Kidney (tissue), 14 donors: ENCODE measurements around the gene PDE8A. TPM values are rescaled to one million over a fixed set of nuclear protein-coding genes. Genes with fewer than 3 reads are reported as not detected.

Experiments
- DNase-seq, 5 donors: peaks; one replicate each; pipeline ENCODE4 v3.0.0-alpha.2; 2013 to 2020
- FAIRE-seq: peaks from 2 replicates; lab custom pipeline; 2012; peaks lifted over from hg19 to GRCh38; lab: Jason Lieb, UNC
- H3K27ac ChIP-seq, 2 donors: one replicate each; pipeline ENCODE4 v1.7.0; 2013; ENCODE audit warnings: low read depth in 2 of 2, low read length in 2 of 2, inconsistent platforms in 1 of 2
- H3K27me3 ChIP-seq: one replicate; pipeline ENCODE4 v1.7.1; 2013; ENCODE audit warnings: low read length, inconsistent platforms; ENCODE audit not compliant: control insufficient read depth, insufficient read depth
- H3K36me3 ChIP-seq, 3 donors: one replicate each; pipeline versions ENCODE4 v1.7.0 to v1.7.1; 2013; ENCODE audit warnings: low read length in 3 of 3, control low read depth in 1 of 3, inconsistent platforms in 1 of 3; ENCODE audit not compliant: insufficient read depth in 3 of 3, control insufficient read depth in 2 of 3
- H3K4me1 ChIP-seq, 3 donors: one replicate each; pipeline versions ENCODE4 v1.7.0 to v1.7.1; 2013; ENCODE audit warnings: low read length in 3 of 3, inconsistent platforms in 1 of 3, low read depth in 1 of 3; ENCODE audit not compliant: control insufficient read depth in 2 of 3, insufficient read depth in 2 of 3
- H3K4me3 ChIP-seq, 3 donors: one replicate each; pipeline versions ENCODE4 v1.7.0 to v1.8.1; 2013; ENCODE audit warnings: low read length in 3 of 3, control low read depth in 1 of 3, inconsistent platforms in 1 of 3
- H3K9ac ChIP-seq, 3 donors: one replicate each; pipeline versions ENCODE4 v1.7.0 to v1.7.1; 2013; ENCODE audit warnings: low read length in 3 of 3, control low read depth in 1 of 3, inconsistent platforms in 1 of 3
- H3K9me3 ChIP-seq, 3 donors: one replicate each; pipeline versions ENCODE4 v1.7.0 to v1.7.1; 2013; ENCODE audit warnings: low read length in 3 of 3, control low read depth in 1 of 3, inconsistent platforms in 1 of 3; ENCODE audit not compliant: control insufficient read depth in 2 of 3, insufficient read depth in 1 of 3
- CTCF ChIP-seq: IDR thresholded peaks from 3 replicates; pipeline ENCODE4 v1.5.1; 2012; ENCODE audit warnings: mild to moderate bottlenecking, moderate library complexity, borderline replicate concordance; ENCODE audit not compliant: insufficient read depth; ENCODE audit errors: extremely low read depth
- intact Hi-C: fragments of 100-400 bp; cut with DNase I; formaldehyde crosslinking; loops from one replicate; pipeline ENCODE4 v1.11.1; 2022
- polyA plus RNA-seq: library from polyadenylated mRNA; stranded (reverse); fragments of 350-450 nt; fragmentation: Illumina TruSeq; extraction: RNeasy Lipid Tissue Mini Kit (QIAGEN cat#74804); gene quantifications from one replicate; pipeline ENCODE4 v1.2.3, GENCODE V29; 2014; ENCODE audit warnings: low read depth, low replicate concordance; ENCODE audit not compliant: insufficient read depth
- total RNA-seq: library from RNA; stranded (reverse); fragmentation: NEBNext Ultra II Directional; extraction: Animal tissue kit (Norgen Biotek cat#: 25700); gene quantifications from one replicate; pipeline ENCODE4 v1.2.1, GENCODE V29; 2021
- donor health status: control.
- donor health status: control.
- donor health status: control.
- donor health status: control.
- donor health status: control.
- donor health status: DM: yes; HTN: yes; CAD: no.
- donor health status: Normal renal cell carcinoma (clear cell type).

PDE8A gene
- total and polyA plus RNA-seq, 2 donors from 2014 or later = 20.3 to 37.5 TPM

GRCh38 chr15:85139391-85139790 is 157.7 kb downstream of the PDE8A start:
- no peaks in the 10 kb centered on the region for H3K27me3 ChIP-seq
- no peak overlapping the region for H3K4me3 ChIP-seq
- H3K36me3 ChIP-seq = peaks cover 2 to 39% (median 20%) of the 10 kb centered on the region in 3 donors
- FAIRE-seq (no peak), DNase-seq (no peak)
- TF ChIP-seq CTCF = no peak
- no peaks in the 10 kb centered on the region for H3K9me3 ChIP-seq
- no peak overlapping the region for H3K27ac ChIP-seq
- intact Hi-C loops = no loop called here
- H3K9ac ChIP-seq = no peak overlapping the region
- no peaks in the 10 kb centered on the region for H3K4me1 ChIP-seq

- Histone ChIP-seq H3K4me3 (no peak overlapping the region), H3K4me1 (no peaks in the 10 kb centered on the region), H3K36me3 (peaks cover 2 to 28% (median 16%) of the 10 kb centered on the region in 3 donors), H3K27me3 (no peaks in the 10 kb centered on the region), H3K27ac (no peak overlapping the region), H3K9me3 (no peaks in the 10 kb centered on the region), H3K9ac (no peak overlapping the region)
- TF ChIP-seq CTCF = no peak
- DNase-seq (no peak), FAIRE-seq (no peak)
- intact Hi-C loops = no loop called here
Measured at GRCh38 chr15:85141726-85142125, 160.1 kb downstream of the PDE8A start.

DNA sequence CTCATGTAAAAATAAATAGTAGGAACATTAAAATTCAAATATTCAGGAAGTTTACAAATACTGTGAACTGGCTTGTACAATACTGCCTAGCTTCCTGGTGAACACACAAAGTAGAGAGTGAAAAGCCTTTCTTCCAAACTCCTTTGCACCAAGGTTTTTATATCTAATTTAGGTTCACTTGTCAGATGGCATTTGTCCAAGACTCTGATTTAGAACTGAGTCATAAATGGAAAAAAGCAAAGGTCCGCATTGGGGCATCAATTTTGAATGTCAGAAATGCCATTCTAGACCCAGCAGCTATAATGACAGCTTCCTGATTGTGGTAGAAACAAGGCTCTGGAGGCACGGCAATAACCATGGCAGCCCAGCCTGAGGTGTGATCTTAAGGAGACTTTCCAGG is 160.7 kb downstream of the PDE8A start:
- no peak overlapping the region for H3K4me3 ChIP-seq
- DNase-seq (no peak), FAIRE-seq (no peak)
- peaks cover 2 to 23% (median 12%) of the 10 kb centered on the region in 3 donors for H3K36me3 ChIP-seq
- no peak overlapping the region for H3K9ac ChIP-seq
- no peaks in the 10 kb centered on the region for H3K4me1 ChIP-seq
- no peaks in the 10 kb centered on the region for H3K27me3 ChIP-seq
- TF ChIP-seq CTCF = no peak
- intact Hi-C loops = no loop called here
- H3K9me3 ChIP-seq = no peaks in the 10 kb centered on the region
- no peak overlapping the region for H3K27ac ChIP-seq
